Body of pancreas (tissue), 4 donors: Measurements from ENCODE around the gene PREX1. TPM values are rescaled to one million over a fixed set of nuclear protein-coding genes. Genes with fewer than 3 reads are reported as not detected.

Source experiments
- ATAC-seq: fragments of 150-250 bp; one replicate; pipeline ENCODE4 v1.9.1; 2016
- DNase-seq, 4 donors: peaks; one replicate each; pipeline ENCODE4 v3.0.0-alpha.2; 2019
- H3K27ac ChIP-seq, 4 donors: fragments of 200-600 bp; sonication (generic); 1 replicate in 3 of 4; 2 replicates in 1 of 4; pipeline versions ENCODE4 v1.5.1 to v1.6.1; 2016 to 2019; ENCODE audit warnings: mild to moderate bottlenecking in 1 of 4, mixed read lengths in 1 of 4, moderate library complexity in 1 of 4
- H3K27me3 ChIP-seq, 2 donors: fragments of 200-600 bp; sonication (generic); one replicate each; pipeline ENCODE4 v1.6.0; 2016; ENCODE audit warnings: mild to moderate bottlenecking in 1 of 2
- H3K36me3 ChIP-seq, 2 donors: fragments of 200-600 bp; sonication (generic); replicated peaks in 1 of 2; 2 replicates each; pipeline ENCODE4 v1.5.1; 2016; ENCODE audit warnings: low read depth in 2 of 2; ENCODE audit not compliant: insufficient read depth in 1 of 2
- H3K4me1 ChIP-seq: fragments of 200-600 bp; sonication (generic); one replicate; pipeline ENCODE4 v1.6.0; 2016
- H3K4me3 ChIP-seq, 2 donors: fragments of 200-600 bp; sonication (generic); 1 replicate in 1 of 2; 2 replicates in 1 of 2; pipeline ENCODE4 v1.5.1; 2016 to 2019
- H3K9me3 ChIP-seq, 3 donors: fragments of 200-600 bp; sonication (generic); 1 replicate in 2 of 3; 2 replicates in 1 of 3; pipeline ENCODE4 v1.5.1; 2016
- CTCF ChIP-seq, 7 experiments: fragments of 450-650 bp in 4 of 7; fragments of 200-600 bp in 3 of 7; sonication (generic) in 3 of 7; IDR thresholded peaks; one replicate each; pipeline ENCODE4 v1.5.1; 2016 to 2019; ENCODE audit warnings: antibody characterized with exemption in 7 of 7
- POLR2A ChIP-seq, 3 donors: fragments of 450-650 bp; IDR thresholded peaks; one replicate each; pipeline ENCODE4 v1.6.1; 2016; ENCODE audit warnings: antibody characterized with exemption in 3 of 3, mild to moderate bottlenecking in 2 of 3
- WGBS, 2 donors: methylation state at CpG; one replicate each; pipeline ENCODE4 v1.1.5; 2017; 5-methylcytosine and 5-hydroxymethylcytosine counted together
- intact Hi-C: fragments of 100-400 bp; cut with DNase I; formaldehyde crosslinking; loops from one replicate; pipeline ENCODE4 v1.15.1; 2023
- total RNA-seq, 2 donors: library from RNA; depleted of rRNA; stranded (reverse); fragments of >200 nt; gene quantifications; one replicate each; pipeline ENCODE4 v1.1.0, GENCODE V29; 2016

The PREX1 gene
- total RNA-seq, 2 donors from 2014 or later = 9.1 to 14.5 TPM

DNA sequence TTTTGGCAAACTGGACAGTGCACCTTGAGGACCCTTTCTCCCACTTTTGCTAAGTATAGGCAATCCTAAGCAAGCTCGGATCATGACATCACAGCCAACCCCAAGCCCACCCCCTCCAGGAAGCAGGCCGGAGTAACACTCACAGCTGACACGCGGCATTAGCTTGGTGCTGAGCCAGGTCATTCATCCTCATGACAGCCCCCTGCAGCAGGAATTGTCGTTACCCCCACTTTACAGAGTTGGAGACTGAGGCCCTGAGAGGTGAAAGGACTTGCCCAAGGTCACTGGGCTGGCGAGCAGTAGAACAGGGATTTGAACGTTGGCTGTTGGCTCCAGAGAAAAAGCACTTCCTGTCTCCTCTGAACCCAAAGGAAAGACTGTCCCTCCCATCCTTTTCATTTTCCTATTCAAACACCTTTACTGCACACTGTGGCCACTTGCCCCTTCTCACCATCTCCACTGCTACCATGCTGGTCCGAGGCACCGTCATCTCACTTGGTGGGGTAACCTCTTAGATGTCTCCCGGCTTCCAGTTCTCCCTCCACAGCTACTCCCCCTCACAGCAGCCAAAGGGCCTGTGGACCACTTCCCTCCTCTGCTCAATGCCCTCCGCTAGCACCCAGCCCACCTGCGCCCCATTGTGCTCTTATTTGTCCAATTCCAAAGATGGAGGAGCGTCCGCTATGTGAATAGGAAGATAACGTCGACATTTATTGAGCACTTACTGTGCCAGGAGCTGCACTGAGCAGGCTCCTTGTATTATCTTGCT is 84.7 kb downstream of the PREX1 start:
- intact Hi-C loops = no loop called here
- Histone ChIP-seq H3K4me3 (no peak overlapping the region), H3K4me1 (peaks cover 9% of the 10 kb centered on the region), H3K36me3 (no peaks in the 10 kb centered on the region), H3K9me3 (no peaks in the 10 kb centered on the region), H3K27me3 (no peaks in the 10 kb centered on the region), H3K27ac (no peak overlapping the region)
- ATAC-seq (no peak), DNase-seq (no peak)
- 89 to 94% methylated on average over 13 to 16 of the region's 16 CpGs for WGBS, 2 donors
- TF ChIP-seq POLR2A (IDR thresholded peaks at IDR 0.05) (no peak), CTCF (IDR thresholded peaks at IDR 0.05) (no peak)

DNA sequence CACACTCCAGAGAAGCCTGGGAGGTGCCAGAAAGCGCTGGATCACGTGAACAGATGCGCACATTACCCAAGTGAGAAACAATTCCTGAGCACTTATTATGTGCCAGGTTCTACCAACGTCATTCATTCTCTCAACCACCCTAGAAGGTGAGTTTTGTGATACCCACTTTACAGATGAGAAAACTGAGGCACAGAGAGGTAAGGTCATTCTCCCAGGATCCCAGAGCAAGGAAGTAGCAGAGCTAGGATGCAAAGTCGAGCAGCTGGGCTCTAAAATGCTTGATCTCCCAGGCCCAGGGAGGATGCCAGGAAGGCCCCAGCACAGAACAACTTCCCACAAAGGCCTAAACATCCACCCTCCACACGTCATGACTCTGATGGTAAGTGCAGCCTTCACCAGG is 85.6 kb downstream of the PREX1 start:
- TF ChIP-seq CTCF (IDR thresholded peaks at IDR 0.05) = no peak
- TF ChIP-seq POLR2A (IDR thresholded peaks at IDR 0.05) = no peak
- no peak overlapping the region for H3K27ac ChIP-seq
- H3K4me3 ChIP-seq = no peak overlapping the region
- DNase-seq = no peak
- no peaks in the 10 kb centered on the region for H3K36me3 ChIP-seq
- H3K4me1 ChIP-seq = peaks cover 5% of the 10 kb centered on the region
- no peaks in the 10 kb centered on the region for H3K27me3 ChIP-seq
- ATAC-seq = no peak
- intact Hi-C loops = no loop called here
- 50 to 77% methylated on average over 2 to 6 of the region's 6 CpGs for WGBS, 2 donors
- H3K9me3 ChIP-seq = no peaks in the 10 kb centered on the region

DNA sequence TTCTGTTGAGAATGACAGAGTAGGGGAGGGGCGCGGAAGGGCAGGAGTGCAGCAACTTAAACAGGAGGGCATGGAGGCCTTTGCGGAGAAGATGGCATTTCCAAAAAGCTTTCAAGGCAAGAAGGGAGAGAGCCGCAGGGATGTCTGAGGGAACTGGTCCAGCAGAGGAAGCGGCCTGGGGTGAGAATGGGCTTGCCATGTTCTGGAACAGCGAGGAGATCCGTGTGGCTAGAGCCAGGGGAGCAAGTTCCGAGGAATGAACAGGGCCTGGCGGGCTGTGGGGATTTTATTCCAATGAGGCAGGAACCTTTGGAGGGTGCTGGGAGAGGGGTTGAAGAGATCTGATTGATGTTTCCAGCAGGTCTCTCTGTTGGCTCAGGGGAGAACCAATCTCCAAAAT is 86.1 kb downstream of the PREX1 start:
- ATAC-seq = no peak
- H3K36me3 ChIP-seq = no peaks in the 10 kb centered on the region
- TF ChIP-seq POLR2A (IDR thresholded peaks at IDR 0.05) (no peak), CTCF (IDR thresholded peaks at IDR 0.05) (no peak)
- no peaks in the 10 kb centered on the region for H3K9me3 ChIP-seq
- intact Hi-C loops = no loop called here
- no peak overlapping the region for H3K27ac ChIP-seq
- no peaks in the 10 kb centered on the region for H3K4me1 ChIP-seq
- no peaks in the 10 kb centered on the region for H3K27me3 ChIP-seq
- no peak for DNase-seq
- no peak overlapping the region for H3K4me3 ChIP-seq
- WGBS, 2 donors = 95% methylated on average over 9 of the region's 9 CpGs

DNA sequence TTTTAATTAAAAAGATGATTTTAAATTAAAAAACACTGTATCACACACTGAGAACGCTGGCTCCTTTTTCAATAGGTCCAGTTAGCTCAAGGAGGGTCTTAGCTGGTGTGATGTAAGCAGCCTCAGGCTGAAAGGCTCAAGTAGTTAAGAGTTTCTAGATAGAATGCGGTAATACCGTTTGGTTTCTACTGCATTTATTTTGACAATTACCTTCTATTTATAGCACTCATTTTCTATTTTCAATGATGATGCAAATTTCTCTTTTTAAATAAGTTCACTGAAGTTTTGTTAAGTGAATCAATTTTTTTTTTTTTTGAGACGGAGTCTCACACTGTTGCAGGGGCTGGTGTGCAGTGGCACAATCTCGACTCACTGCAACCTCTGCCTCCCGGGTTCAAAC is 87.1 kb downstream of the PREX1 start:
- no peak overlapping the region for H3K27ac ChIP-seq
- intact Hi-C loops = no loop called here
- WGBS, 2 donors = 70 to 72% methylated on average over 6 of the region's 6 CpGs
- H3K4me1 ChIP-seq = no peaks in the 10 kb centered on the region
- H3K9me3 ChIP-seq = no peaks in the 10 kb centered on the region
- ATAC-seq = no peak
- H3K27me3 ChIP-seq = no peaks in the 10 kb centered on the region
- TF ChIP-seq CTCF (IDR thresholded peaks at IDR 0.05) (no peak), POLR2A (IDR thresholded peaks at IDR 0.05) (no peak)
- H3K4me3 ChIP-seq = no peak overlapping the region
- DNase-seq = no peak
- H3K36me3 ChIP-seq = no peaks in the 10 kb centered on the region

GRCh38 chr20:48740292-48740649 is 87.5 kb downstream of the PREX1 start:
- no peaks in the 10 kb centered on the region for H3K36me3 ChIP-seq
- TF ChIP-seq CTCF (IDR thresholded peaks at IDR 0.05) = no peak
- no peak for TF ChIP-seq POLR2A (IDR thresholded peaks at IDR 0.05)
- intact Hi-C loops = no loop called here
- no peaks in the 10 kb centered on the region for H3K27me3 ChIP-seq
- no peak overlapping the region for H3K27ac ChIP-seq
- WGBS, 2 donors = 85 to 93% methylated on average over 2 of the region's 2 CpGs
- no peaks in the 10 kb centered on the region for H3K4me1 ChIP-seq
- no peaks in the 10 kb centered on the region for H3K9me3 ChIP-seq
- no peak for DNase-seq
- no peak for ATAC-seq
- H3K4me3 ChIP-seq = no peak overlapping the region
